Liver (tissue), 3 donors: Measurements from ENCODE around the gene GALNT17.

Experiments used
- CTCF ChIP-seq: fragments of 150-350 bp; IDR thresholded peaks from 2 replicates; pipeline ENCODE4 v1.5.1; 2017; ENCODE audit warnings: improper control_type of control experiment, low read depth, low read length; ENCODE audit not compliant: missing input control
- EGR1 ChIP-seq, 2 donors: IDR thresholded peaks; 2 replicates each; pipeline ENCODE4 v1.6.1; 2016 to 2018; ENCODE audit warnings: antibody characterized with exemption in 2 of 2, low read depth in 2 of 2
- GABPA ChIP-seq, 2 donors: IDR thresholded peaks in 1 of 2; conservative IDR thresholded peaks in 1 of 2; 2 replicates each; pipeline ENCODE4 v1.6.1; 2016; ENCODE audit warnings: antibody characterized with exemption in 2 of 2, mild to moderate bottlenecking in 1 of 2, moderate library complexity in 1 of 2
- HNF4A ChIP-seq, 2 donors: conservative IDR thresholded peaks; 2 replicates each; pipeline ENCODE4 v1.6.1; 2016; ENCODE audit warnings: antibody characterized with exemption in 2 of 2, mild to moderate bottlenecking in 2 of 2
- JUND ChIP-seq, 2 donors: IDR thresholded peaks; 2 replicates each; pipeline ENCODE4 v1.6.1; 2016; ENCODE audit warnings: antibody characterized with exemption in 2 of 2
- MAX ChIP-seq: IDR thresholded peaks from 2 replicates; pipeline ENCODE4 v1.6.1; 2016; ENCODE audit warnings: antibody characterized with exemption
- RAD21 ChIP-seq, 2 donors: IDR thresholded peaks; 2 replicates each; pipeline ENCODE4 v1.6.1; 2016; ENCODE audit warnings: antibody characterized with exemption in 2 of 2, mild to moderate bottlenecking in 2 of 2
- REST ChIP-seq: IDR thresholded peaks from 2 replicates; pipeline ENCODE4 v1.6.1; 2016; ENCODE audit warnings: antibody characterized with exemption, mild to moderate bottlenecking
- SP1 ChIP-seq: IDR thresholded peaks from 2 replicates; pipeline ENCODE4 v1.6.1; 2018; ENCODE audit warnings: antibody characterized with exemption, mild to moderate bottlenecking
- TAF1 ChIP-seq: conservative IDR thresholded peaks from 2 replicates; pipeline ENCODE4 v1.6.1; 2016; ENCODE audit warnings: antibody characterized with exemption, mild to moderate bottlenecking
- YY1 ChIP-seq: IDR thresholded peaks from 2 replicates; pipeline ENCODE4 v1.6.1; 2016; ENCODE audit warnings: antibody characterized with exemption, mild to moderate bottlenecking
- donor health status: healthy.
- donor health status: healthy.

DNA sequence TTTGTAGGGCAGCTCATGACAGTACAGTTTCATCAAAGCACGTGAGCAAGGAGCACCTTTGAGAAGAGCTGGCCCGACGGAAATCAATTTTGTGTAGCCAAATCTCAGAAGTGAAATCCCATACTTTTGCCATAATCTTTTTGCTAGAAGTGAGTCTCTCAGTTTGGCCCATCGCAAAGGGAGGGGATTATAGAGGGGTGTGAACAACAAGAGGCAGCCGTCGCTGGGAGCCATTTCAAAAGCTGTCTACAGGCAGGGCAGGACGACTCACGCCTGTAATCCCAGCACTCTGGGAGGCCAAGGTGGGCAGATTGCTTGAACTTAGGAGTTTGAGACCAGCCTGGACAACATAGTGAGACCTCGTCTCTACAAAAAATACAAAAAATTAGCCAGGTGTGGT lies 599.8 kb downstream of the GALNT17 start:
- TF ChIP-seq HNF4A (conservative IDR thresholded peaks at IDR 0.05) (no peak), REST (no peak), EGR1 (IDR thresholded peaks at IDR 0.05; ENCODE audit: low read depth in 2 of 2) (no peak), CTCF (no peak), GABPA (IDR thresholded peaks at IDR 0.05 in 1 of 2, conservative IDR thresholded peaks at IDR 0.05 in 1 of 2) (no peak), TAF1 (no peak), RAD21 (IDR thresholded peaks at IDR 0.05) (no peak), MAX (no peak), YY1 (no peak), JUND (IDR thresholded peaks at IDR 0.05) (no peak), SP1 (no peak)
